Measurements from ENCODE around the gene TRIM21.
"Not testable (repeated sequence)": the region's sequence is repeated elsewhere in the genome, so short reads cannot be mapped to it uniquely, and the experiment has no call there.

TRIM21 gene

GRCh38 chr11:4393209-4393857 lies at the start of gene TRIM21:
Gene TRIM21, minus strand, starts transcription at chr11:4393702. Its CDS starts 3,293 bp downstream, at chr11:4390409.
- DNase-seq (ENCODE audit: low read depth), result peak; percentile 81

GRCh38 chr11:4441515-4441914 lies 48.0 kb upstream of the TRIM21 start:
- no peak for DNase-seq (ENCODE audit: low read depth)

- DNase-seq (ENCODE audit: low read depth), result no peak
These were observed 42.9 kb upstream of the TRIM21 start for GRCh38 chr11:4436411-4436810.

- no peak for DNase-seq (ENCODE audit: low read depth)
These were observed 40.4 kb upstream of the TRIM21 start for GRCh38 chr11:4433856-4434255.

- no peak for DNase-seq (ENCODE audit: low read depth)
These were observed 36.5 kb upstream of the TRIM21 start for GRCh38 chr11:4430051-4430450.

- no peak for DNase-seq (ENCODE audit: low read depth)
These were observed 24.9 kb upstream of the TRIM21 start for GRCh38 chr11:4418403-4418802.

GRCh38 chr11:4416816-4417215 lies 23.3 kb upstream of the TRIM21 start:
- DNase-seq (ENCODE audit: low read depth), result no peak

GRCh38 chr11:4416306-4416705 lies 22.8 kb upstream of the TRIM21 start:
- DNase-seq (ENCODE audit: low read depth), result no peak

- DNase-seq (ENCODE audit: low read depth), result not testable (repeated sequence)
These were observed 12.7 kb upstream of the TRIM21 start for GRCh38 chr11:4406206-4406605.

- DNase-seq (ENCODE audit: low read depth), result no peak
These were observed 339 bp upstream of the TRIM21 start for GRCh38 chr11:4393858-4394223.

GRCh38 chr11:4388221-4388620 lies 5.3 kb downstream of the TRIM21 start:
- no peak for DNase-seq (ENCODE audit: low read depth)

- no peak for DNase-seq (ENCODE audit: low read depth)
These were observed 7.3 kb downstream of the TRIM21 start for GRCh38 chr11:4385978-4386740.

- DNase-seq (ENCODE audit: low read depth), result no peak
These were observed 11.6 kb downstream of the TRIM21 start for GRCh38 chr11:4381901-4382300.

GRCh38 chr11:4375431-4376140 lies 17.9 kb downstream of the TRIM21 start:
- DNase-seq (ENCODE audit: low read depth), result no peak

GRCh38 chr11:4370166-4370565 lies 23.3 kb downstream of the TRIM21 start:
- no peak for DNase-seq (ENCODE audit: low read depth)

- no peak for DNase-seq (ENCODE audit: low read depth)
These were observed 25.2 kb downstream of the TRIM21 start, which contains the start of gene OR52B4 for GRCh38 chr11:4368286-4368685. Gene OR52B4, minus strand, starts transcription at chr11:4368386. Its CDS starts 91 bp downstream, at chr11:4368295.

- DNase-seq (ENCODE audit: low read depth), result not testable (repeated sequence)
These were observed 45.4 kb downstream of the TRIM21 start for GRCh38 chr11:4348142-4348541.

GRCh38 chr11:4345366-4345765 lies 48.1 kb downstream of the TRIM21 start:
- DNase-seq (ENCODE audit: low read depth), result not testable (repeated sequence)
